Activated naive CD4-positive, alpha-beta T cell treated with Interleukin-2 at 50 U/mL for 16 hours (primary cell): Measurements from ENCODE around the gene PLAGL1.

ENCODE experiments used
- DNase-seq: peaks from one replicate; pipeline ENCODE4 v3.0.0-alpha.2; 2020

The PLAGL1 gene

DNA sequence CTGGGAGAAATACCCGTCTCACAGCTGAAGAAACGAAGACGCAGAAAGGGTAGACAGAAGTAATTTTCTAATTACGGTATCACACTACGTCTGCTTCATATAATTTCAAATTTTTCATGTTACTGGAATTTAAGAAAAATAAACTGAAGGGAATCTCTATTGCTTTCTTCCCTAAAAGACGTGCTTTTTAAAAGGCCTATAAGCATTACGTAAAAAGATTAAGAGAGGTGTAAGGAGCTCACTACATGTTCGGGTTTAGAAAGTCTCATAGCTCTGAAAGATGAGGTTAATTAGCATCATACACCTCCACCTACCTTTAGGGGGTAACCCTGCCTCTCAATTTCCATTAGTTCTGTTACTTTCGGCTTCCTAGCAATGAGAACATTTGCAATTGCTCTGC is 787 bp upstream of the PLAGL1 start:
- DNase-seq = no peak

DNA sequence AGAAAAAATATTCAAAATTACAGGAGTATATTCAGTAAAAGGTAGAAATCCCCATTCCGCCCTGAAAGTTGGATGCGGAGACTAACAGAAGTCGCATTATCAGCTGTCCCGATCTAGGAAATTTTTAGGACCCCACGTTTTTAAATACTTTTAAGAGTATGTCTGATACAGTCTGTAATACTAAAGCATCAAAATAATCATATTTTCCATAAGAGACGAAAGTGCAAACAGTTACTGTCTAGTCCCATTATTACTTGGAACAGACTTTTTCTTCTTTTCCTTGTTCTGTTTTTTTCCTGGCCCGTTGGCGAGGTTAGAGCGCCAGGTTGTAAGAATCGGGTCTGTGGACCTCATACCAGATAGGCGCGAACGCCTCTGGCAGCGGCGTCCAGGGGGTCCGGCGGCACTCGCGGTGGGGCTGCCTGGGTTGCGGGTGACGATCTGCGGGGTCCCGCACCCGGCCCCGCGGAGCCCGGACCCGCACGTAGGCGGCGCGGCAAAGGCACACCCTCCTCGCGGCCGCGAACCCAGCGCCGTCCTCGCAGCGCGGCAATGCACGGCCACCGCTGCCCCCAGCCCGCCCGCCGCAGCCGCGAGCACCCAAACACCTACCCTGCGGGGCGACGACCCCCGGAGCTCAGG is 460 bp downstream of the PLAGL1 start:
- peak; percentile 11 for DNase-seq

DNA sequence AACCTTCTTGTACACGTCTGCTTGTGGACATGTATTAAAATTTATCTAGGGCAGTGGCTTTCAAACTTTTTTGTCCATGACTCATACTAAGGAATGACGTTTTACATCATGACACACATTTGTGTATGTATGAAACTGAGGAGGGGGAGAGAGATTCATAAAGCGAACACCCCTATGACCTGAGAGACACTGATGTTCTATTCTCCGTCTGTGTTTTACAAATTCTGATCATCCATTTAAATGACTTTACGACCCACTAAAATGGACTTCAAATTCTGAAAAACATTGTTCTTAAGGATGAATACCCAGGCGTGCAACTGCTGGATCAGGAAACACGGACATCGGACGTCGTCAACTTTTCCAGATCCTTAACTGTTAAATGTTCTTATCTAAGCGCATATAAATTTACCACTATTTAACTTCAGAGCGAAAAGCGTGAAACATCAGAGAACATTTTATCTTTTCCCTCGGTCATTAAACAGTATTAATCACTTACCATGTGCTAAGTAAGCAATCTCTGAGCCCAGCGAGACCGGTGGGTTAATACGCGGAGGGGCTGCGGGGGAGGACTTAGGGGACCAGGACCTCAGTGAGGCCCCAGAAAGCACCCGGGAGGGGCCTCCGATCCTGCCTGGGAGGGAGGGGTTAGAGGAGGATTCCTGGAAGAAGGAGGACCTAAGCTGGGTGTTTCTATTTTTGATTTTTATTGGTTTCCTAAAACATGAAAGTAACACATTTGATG is 1.2 kb downstream of the PLAGL1 start:
- no peak for DNase-seq

DNA sequence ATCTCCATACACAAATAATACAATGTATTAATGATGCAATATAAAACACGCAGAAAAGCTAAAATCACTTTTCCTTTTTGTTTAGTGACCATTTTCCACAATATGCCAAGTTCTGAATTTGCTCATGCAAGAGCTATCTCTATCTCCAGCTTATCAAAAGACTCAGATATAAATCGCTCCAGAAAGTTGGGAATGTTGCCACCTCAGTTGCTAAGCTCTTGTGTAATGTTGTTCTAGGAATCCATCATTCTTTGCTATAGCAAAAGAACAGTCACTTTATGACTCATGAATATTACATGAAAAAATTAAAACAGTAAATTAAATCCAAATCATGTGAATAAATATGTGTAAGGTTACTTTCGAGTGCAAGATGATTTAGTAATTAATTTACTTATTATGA is 8.7 kb downstream of the PLAGL1 start:
- DNase-seq = no peak

DNA sequence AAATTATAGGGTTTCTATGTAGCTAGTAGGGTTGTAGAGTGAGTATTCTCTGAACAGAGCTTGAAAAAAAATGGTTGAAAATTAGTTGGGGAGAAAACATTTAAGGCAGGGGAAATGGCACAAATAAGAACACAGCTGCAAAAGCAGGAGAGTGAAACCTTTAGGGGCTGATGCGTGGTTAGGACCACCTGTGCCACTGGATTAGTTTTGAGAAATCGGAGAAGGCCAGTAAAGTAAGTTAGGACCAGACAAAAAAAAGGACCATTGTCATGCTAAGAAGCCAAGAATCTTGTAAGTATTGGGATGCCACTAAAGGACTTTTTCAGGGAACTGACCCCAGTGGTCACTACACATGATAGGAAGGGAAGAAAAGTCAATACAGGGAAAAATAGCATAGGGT is 9.4 kb downstream of the PLAGL1 start:
- no peak for DNase-seq

DNA sequence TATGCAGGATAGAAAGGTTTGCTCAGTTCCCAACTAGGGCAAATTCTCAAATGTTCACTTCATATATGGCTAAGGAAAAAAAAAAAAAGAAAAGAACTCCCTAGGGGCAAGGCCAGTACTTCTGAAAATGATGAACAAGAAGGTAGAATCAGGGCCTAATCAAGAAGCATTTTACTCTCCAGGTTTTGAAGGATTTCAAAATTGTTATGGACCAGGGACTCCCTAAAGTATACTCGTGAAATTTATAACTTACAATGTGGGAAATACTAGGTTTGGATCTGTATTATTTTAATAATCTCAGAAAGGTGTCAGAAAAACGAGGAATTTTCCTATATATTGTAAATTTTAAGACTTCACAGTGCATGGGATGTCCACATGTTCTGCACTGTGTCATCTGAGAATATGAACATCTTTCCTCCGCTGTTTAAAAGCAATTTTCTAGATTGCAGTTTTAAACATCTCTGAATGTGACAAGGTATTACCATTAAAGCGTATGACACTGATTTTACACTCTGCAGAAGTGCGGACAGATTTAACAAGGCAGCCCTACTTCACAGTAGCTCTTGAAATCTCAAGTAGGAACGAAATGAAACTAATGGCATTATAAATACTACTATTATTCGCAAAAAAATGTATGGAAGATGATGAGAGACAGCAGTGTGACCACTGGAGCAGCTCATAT is 14.0 kb downstream of the PLAGL1 start:
- no peak for DNase-seq

DNA sequence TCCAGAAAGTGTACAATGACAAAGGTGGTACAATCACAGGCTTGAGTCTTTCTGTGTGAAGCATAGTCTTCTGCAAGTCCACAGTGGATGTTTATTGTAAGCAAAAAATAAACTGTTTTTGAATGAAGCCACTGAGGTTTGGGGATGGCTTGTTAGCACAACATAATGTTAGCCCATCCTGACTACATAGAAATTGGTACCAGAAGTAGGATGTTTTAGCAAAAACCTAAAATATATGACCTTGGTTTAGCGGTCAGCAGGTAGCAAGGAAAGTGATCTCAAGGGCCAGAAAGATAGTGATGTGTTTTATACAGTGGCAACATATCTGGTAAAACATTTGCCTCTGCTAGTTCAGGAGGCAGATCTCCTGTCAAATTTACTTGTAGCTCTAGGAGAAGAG is 15.8 kb downstream of the PLAGL1 start:
- no peak for DNase-seq

DNA sequence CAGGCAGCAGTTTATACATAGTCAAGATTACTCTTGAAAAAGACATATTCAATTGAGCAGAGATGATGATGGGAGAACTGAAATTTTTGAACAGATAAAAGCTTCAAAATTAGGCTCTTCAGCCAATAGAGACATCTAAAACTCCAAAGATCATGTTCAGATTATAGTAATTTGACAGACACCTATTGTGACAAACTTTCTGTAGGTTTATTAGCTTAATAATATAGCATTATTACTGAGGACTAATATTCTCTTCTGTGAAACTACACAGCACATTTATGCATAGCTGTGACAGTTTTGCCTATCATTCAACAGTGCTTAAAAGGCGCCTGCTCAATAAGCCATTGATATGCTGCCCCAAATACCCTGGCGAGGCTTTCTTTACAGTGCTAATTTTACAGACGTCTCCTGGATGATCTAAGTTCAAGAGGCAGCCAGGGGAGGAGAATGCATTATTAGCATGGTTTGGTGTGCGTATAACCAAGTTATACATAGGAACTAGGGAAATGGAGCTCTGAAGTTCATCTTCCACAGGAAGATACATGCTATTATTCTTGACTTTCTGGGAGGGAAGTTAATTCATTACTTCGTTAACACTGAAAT is 21.5 kb downstream of the PLAGL1 start:
- no peak for DNase-seq

DNA sequence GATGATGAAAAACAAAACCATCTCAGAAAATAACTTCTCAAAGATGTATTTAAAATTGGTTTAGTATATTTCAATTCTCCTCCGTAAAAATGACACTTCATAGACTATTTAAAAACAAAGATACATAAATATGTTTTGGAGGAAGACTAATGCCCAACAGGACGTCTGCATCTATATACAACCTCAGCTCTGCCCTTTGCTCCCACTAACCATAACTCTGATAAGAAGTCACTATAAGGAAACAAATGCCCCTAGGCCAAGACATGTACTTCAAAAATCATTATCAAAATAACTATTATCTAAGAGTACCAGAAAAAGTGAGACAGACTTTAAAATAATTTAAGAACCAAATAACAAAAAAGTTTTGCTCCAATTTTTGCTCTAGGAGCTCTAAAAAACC is 23.4 kb downstream of the PLAGL1 start:
- DNase-seq = no peak

DNA sequence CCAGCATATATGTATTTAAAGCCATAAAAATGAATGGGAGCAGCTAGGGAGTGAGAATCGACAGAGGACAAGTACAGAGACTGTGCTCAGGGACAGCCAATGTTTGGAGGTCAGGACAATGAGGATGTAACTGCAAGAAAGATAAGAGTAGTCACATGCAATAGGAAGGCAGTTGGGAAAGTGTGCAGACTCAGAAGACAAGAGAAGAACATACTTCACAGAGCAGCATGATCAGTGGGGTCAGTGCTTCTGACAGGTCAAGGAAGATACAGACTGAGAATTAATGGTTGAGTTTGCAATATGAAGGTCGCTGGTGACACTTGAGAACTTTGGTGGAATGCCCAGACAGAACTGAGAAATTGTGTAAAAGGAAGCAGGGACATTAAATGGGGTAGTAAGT is 25.1 kb downstream of the PLAGL1 start:
- no peak for DNase-seq

DNA sequence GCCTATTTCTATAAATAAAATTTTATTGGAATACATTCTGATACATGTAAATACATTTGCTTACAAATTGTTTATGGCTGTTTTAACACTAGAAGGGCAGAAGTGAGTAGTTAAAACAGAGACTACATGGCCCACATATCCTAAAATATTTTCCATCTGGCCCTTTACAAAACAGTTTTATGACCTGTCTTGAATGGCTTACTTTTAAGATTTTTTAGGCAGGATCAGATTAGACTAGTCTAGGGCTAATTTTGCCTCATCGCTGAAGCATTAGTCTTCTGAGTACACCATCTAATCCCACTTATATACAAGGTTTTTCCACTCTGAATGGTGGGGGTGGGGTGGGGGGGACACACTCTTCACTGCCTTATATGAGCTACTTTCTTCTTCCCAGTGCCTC is 27.1 kb downstream of the PLAGL1 start:
- no peak for DNase-seq

DNA sequence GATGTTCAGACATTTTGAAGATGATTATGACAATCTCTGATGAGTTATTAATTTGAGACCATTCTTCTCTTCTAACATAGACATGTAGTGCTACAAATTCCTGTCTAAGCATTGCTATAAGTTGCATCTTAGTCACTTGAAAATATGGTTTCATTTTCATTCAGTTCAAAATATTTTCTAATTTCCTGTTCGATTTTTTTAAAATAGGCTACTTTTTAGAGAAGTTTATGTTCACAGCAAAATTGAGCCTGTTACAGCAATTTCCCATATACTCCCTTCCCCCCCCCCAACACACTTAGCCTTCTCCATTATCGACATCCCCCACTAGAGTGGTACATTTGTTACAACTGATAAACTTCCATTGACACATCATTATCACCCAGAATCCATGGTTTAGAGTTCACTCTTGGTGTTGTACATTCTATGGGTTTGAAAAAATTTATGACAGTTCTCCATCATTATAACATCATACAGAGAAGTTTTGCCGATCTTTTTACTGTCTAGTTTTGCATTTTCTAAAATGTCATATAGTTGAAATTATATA is 31.2 kb downstream of the PLAGL1 start:
- no peak for DNase-seq

DNA sequence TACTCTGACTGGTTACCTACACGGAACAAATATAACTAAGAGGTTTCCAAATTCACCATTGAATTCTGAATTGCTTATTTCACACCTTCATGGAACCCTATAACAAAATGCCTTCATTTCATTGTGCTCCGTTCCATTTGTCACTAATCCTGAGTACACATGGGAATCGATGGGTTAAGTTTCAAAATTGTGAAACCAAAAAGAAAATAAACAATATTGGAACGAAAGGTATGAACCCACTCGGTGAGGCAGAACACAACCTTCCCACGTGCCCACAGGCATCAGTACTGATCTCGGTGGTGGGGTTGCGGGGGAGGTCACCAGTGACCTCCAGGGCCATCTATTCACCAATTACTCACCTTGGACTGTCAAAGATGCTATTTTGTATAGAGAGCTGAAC is 34.0 kb downstream of the PLAGL1 start:
- DNase-seq = no peak

DNA sequence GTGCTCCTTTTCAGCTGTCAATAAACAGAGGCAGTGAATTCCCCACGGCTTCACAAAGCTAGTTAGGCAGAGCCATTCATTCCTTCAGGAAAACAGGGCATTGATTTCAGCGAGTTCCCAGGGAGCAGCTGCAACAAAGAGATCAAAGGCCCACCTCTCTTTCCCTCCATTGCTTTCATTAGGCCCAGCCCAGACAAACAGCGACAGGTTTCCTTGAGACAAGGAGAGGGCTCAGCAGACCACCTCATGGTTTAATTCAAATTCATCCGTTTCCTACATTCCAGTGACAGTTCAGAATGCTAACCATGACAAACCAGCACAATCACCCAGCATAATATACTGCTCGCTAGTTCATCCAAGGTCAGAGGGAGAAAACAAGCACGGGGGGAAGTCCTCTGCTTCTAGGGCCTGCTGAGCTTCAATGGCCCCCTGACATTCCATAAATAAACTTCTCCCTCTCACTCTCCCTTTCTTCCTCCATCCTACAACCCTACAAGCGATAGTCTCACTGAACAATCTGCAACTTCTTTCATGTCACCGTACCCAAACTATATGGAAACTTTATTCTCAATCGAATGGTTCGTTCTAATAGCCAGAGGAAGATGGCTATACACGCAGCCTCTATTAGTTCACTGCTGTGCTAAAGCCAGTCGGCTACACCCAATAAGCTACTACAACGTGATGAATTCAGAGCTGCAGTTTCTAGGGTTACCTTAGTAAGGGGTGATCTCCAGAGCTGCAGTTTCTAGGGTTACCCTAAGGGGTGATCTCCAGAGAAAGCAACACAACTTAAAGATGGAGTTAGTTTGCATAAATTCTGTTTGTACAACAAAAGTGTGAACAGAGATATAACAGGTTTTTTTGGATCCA is 34.7 kb downstream of the PLAGL1 start:
- DNase-seq = no peak

DNA sequence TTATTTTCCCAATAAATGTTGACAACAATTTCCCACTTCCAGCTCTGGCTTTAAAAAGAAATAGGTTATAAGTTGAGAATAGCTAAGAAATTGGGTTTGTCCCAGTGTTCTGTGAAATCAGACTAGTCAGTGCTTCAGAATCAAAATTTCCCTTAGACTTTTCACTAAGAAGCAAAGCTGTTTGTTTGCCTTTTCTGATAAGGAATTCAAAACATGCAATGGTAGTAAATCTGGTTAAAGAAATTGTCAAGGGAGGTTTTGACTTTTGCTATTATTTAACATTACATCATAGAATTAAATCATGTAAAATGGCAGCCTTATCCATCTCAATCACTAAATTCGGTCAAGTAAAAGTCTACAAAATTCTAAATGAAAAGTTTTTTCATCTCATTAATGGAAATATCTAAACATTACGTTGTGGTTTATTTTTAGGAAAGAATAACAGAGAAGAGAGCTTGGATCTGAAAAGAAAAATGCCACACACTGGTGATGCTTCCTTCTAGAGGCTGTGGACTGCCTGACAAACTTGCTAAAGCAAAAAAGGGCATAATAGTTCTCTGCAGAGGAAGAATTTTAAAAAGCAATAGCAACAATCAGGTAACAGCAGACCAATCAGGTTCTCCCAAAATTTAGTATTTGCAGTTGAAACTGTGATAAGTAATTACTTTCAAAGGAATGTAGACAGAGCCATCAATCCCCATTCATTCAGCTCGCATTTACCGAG is 36.4 kb downstream of the PLAGL1 start:
- DNase-seq = no peak

DNA sequence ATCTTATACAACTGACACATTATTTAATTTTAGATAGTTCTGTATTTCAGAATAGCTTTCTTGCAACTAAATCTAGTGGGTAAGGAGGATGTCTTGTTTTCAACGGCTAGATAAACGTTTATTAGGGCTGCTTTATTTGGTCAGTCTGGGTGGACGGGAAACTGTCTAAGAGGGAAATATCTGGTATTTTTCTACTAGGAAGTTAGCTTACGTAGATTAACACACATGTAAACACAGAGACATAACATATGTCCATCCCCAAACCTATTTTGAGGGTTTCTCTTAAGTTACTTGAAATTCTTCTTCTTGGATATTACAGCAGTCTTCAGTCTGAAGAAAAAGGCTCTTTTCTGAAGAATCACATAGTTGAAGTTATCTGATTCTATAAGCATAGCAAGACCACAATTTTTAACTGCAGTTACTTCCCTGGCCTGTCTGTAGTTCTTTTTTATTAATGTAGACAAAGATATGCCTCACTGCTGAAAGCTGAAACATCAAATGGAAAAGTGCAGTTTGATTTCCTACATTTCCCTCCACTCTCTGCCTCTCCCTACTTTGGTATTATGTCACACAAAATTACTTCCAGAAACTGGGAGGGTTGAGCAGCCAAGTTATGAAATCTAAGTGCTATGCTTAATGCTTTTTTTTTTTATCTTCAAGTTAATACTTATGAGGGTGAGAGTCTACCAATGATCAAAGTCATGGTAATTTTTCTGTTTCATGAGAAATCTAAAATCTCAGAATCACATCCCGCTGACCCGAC is 37.4 kb downstream of the PLAGL1 start:
- no peak for DNase-seq

DNA sequence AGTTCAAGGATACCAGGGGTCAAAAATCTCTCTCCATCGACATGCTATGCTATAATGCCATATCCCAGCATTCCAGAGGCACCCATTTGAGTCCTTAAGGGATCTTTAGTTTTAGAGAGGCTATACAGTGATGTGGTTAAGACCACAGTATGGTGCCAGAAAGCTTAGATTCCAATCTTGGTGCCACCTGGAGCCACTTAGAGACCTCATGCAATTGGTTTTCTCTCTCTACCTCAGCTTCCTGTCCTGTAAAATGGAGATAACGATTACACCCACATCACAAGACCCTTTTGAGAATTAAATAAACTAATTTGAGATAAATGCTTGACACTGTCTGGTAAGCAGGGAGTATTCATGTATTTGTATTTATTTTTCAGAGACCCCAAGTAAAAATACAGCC is 39.0 kb downstream of the PLAGL1 start:
- no peak for DNase-seq

DNA sequence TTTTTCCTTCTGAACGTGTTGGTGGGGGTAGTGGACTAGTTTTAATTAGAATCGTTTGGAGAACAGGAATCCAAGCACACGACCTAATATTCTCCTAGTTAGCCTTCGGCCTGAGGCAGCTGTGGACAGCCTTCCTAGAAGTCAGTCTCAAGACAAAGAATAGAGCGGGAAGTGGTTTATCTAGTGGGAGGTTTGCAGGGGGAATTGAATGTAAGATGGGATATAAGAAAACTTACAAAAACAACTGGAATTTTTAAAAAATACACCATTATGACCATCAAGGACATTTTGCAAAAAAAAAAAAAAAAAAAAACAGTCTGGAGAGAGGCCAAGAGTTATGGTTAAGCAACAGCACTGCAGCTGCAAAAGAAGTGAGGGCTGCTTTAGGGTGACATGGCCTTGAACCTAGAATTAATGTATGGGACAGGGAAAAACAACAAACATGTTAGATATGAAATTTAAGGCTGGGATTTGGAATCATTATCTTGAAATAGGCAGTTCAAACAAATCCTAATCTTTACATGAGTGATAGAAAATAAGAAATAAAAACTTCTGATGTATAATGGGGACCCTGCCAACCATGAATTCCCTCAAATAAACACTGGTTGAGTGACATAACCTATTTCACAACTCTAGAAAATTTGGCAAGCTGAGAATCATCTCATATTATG is 40.2 kb downstream of the PLAGL1 start:
- no peak for DNase-seq

DNA sequence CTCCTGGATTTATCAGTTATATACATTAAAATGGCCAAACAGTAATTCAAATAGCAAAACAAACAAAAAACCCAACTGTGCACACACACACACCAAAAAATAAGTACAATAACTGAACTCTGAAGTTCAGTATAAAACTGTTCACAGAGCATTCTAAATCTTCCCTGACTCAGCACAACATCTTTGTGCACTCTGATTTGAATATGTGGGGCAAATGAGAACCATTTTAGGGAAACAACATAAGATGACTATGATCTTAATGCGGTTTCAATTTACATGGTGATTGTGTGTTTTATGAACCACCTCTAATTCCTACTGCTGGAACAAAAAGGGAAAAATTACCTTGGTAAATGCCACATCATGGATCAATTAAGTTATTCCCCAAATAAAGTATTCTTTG is 41.7 kb downstream of the PLAGL1 start:
- DNase-seq = no peak

DNA sequence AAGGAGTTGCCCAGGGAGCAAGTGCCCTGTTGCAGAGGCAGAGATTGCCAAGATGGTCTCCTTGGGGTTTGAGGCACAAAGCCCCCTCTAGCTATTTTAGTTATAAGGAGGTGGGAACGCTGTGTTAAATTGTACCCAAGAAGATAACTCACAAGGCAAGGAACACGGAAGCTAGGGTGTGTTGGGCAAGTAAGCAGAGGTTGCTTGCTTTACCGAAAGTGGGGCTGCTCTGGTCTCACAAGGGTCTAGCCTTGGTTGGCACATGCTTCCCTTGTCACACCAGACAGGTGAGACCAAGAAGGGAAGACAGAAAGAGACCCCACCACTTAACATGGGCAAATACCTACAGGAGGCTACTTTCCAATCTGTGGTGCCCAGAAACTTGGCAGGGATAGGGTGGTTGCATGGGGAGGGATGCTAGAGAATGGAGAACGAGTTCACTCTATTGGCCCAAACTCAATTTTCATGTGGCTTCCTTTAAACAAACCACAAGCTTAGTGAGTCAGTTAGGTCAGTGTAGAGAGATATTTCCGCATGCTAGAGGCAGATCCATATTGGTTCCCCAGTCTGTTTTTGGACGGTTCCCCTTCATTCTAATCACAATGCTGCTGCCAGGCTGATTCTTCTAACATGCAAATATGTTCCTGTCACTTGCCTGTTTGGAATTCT is 42.4 kb downstream of the PLAGL1 start:
- no peak for DNase-seq
